BLaER1 treated with 17β-estradiol and CSF1 and Interleukin-3, amounts not matched to agents 10 nM and 100 nM (cell line): Measurements from ENCODE around the gene LIN37.
A peak's percentile ranks its signal among the peaks of the same experiment; 100 is the strongest.
"Not testable (repeated sequence)": the region's sequence is repeated elsewhere in the genome, so short reads cannot be mapped to it uniquely, and the experiment has no call there.

Experiments
- H3K27ac ChIP-seq, 11 experiments: shearing (Covaris generic); formaldehyde crosslinking; 2 replicates each; pipeline ENCODE4 v1.8.1; 2022
- H3K27me3 ChIP-seq, 11 experiments: shearing (Covaris generic); formaldehyde crosslinking; 2 replicates each; pipeline ENCODE4 v1.8.1; 2022
- H3K36me3 ChIP-seq, 11 experiments: shearing (Covaris generic); formaldehyde crosslinking; 2 replicates each; pipeline ENCODE4 v1.8.1; 2022
- H3K4me1 ChIP-seq, 10 experiments: shearing (Covaris generic); formaldehyde crosslinking; 2 replicates each; pipeline ENCODE4 v1.8.1; 2022
- H3K4me2 ChIP-seq, 11 experiments: shearing (Covaris generic); formaldehyde crosslinking; 2 replicates each; pipeline ENCODE4 v1.8.1; 2022
- H3K4me3 ChIP-seq, 10 experiments: shearing (Covaris generic); formaldehyde crosslinking; 2 replicates each; pipeline ENCODE4 v1.8.1; 2022
- H3K9ac ChIP-seq, 11 experiments: shearing (Covaris generic); formaldehyde crosslinking; 2 replicates each; pipeline ENCODE4 v1.8.1; 2022
- H3K9me3 ChIP-seq, 11 experiments: shearing (Covaris generic); formaldehyde crosslinking; replicated peaks in 1 of 11; 2 replicates each; pipeline ENCODE4 v1.8.1; 2022
- H4K20me1 ChIP-seq, 11 experiments: shearing (Covaris generic); formaldehyde crosslinking; 2 replicates each; pipeline ENCODE4 v1.8.1; 2022
- Cebpa-rat ChIP-seq, 11 experiments: shearing (Covaris generic); IDR thresholded peaks; 2 replicates each; pipeline ENCODE4 v1.8.1; 2022

The LIN37 gene

DNA sequence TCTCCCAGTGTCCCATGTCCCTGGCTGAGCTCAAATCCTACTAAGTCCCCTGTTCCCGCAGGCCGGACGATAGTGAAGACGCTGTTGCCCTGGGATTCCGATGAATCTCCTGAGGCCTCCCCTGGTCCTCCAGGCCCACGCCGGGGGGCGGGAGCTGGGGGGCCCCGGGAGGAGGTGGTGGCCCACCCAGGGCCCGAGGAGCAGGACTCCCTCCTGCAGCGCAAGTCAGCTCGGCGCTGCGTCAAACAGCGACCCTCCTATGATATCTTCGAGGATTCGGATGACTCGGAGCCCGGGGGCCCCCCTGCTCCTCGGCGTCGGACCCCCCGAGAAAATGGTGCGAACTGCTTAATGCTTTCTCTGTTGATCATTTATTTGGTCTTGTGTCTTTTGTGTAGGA, 24.7 kb upstream of the LIN37 start:
- Histone ChIP-seq H3K27me3 (no peaks in the 10 kb centered on the region), H3K4me1 (peaks cover 11 to 16% (median 14%) of the 10 kb centered on the region in 10 experiments), H3K27ac (no peak overlapping the region), H3K9ac (peak overlapping the region in 2 of 11 experiments; percentile 8 to 32; a peak in 1 of 22 replicates), H3K36me3 (peaks cover 82 to 94% (median 92%) of the 10 kb centered on the region in 11 experiments), H3K4me2 (no peak overlapping the region), H3K4me3 (no peak overlapping the region), H4K20me1 (peaks cover 52 to 98% (median 92%) of the 10 kb centered on the region in 11 experiments; a peak in 21 of 22 replicates), H3K9me3 (no peaks in the 10 kb centered on the region)
- TF ChIP-seq Cebpa-rat (IDR thresholded peaks at IDR 0.05): no peak

DNA sequence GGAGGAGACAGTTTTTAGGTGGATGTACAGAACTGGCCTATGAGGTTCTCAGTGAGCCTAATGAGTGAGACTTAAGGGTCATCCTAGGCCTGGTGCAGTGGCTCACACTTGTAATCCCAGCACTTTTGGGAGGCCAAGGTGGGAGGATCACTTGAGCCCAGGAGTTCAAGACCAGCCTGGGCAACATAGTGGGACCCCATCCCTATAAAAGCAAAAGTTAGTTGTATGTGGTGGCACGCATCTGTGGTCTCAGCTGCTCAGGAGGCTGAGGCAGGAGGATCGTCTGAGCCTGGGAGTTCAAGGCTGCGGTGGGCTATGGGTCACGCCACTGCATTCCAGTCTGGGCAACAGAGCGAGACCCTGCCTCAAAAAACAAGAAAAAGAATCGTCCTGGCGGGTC, 24.2 kb upstream of the LIN37 start:
- not testable (repeated sequence) for H3K9me3 ChIP-seq, H3K27ac ChIP-seq, H3K4me3 ChIP-seq, H3K27me3 ChIP-seq, H3K4me2 ChIP-seq, H3K9ac ChIP-seq
- peaks cover 86 to 98% (median 96%) of the 10 kb centered on the region in 11 experiments for H3K36me3 ChIP-seq
- peaks cover 6 to 12% (median 10%) of the 10 kb centered on the region in 10 experiments for H3K4me1 ChIP-seq
- peaks cover 47 to 98% (median 92%) of the 10 kb centered on the region in 11 experiments; a peak in 21 of 22 replicates for H4K20me1 ChIP-seq

DNA sequence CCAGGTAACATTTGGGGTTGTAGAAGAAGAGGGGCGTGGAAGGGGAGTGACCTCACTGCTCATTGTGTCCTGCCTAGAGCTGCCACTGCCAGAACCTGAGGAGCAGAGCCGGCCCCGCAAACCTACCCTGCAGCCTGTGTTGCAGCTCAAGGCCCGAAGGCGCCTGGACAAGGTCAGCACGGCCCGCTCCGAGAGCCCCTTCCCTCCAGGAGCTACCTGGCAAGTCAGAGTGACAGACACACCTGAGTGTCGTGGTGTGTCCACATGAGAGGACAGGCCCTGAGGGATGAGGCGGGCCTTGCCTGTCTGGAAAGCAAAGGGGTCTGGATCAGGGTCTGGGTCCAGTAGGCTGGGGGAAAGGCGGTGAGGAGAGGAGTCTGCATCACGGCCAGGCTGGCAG, 23.8 kb upstream of the LIN37 start:
- no peak overlapping the region for H3K9ac ChIP-seq
- no peaks in the 10 kb centered on the region for H3K27me3 ChIP-seq
- H3K4me2 ChIP-seq: no peak overlapping the region
- H3K36me3 ChIP-seq: peaks cover 89 to 98% (median 97%) of the 10 kb centered on the region in 11 experiments
- no peak overlapping the region for H3K27ac ChIP-seq
- H3K4me3 ChIP-seq: no peak overlapping the region
- peaks cover 2 to 7% (median 6%) of the 10 kb centered on the region in 10 experiments; a peak in 19 of 20 replicates for H3K4me1 ChIP-seq
- peaks cover 43 to 98% (median 92%) of the 10 kb centered on the region in 11 experiments; a peak in 21 of 22 replicates for H4K20me1 ChIP-seq
- H3K9me3 ChIP-seq: no peaks in the 10 kb centered on the region
- TF ChIP-seq Cebpa-rat (IDR thresholded peaks at IDR 0.05): no peak

DNA sequence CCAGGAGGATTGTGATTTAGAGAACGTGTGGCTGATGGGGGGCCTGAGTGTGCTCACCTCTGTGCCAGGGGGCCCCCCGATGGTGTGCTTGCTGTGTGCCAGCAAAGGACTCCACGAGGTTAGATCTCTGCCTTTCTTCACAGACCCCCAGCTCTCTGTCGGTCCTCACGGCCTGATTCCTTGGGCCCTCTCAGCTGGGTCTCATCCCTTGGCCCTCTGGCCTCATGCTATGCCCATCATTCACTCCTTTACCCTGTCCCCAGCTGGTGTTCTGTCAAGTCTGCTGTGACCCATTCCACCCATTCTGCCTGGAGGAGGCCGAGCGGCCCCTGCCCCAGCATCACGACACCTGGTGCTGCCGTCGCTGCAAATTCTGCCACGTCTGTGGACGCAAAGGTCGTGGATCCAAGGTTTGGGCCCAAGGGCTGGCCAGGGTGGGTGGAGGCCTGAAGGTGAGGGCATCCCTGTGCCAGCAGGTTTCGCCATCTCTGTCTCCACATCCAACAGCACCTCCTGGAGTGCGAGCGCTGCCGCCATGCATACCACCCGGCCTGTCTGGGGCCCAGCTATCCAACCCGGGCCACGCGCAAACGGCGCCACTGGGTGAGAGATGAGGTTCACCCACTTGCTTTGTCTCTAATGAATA, 23.0 kb upstream of the LIN37 start:
- Histone ChIP-seq H3K27me3 (no peaks in the 10 kb centered on the region), H3K4me3 (no peak overlapping the region), H3K27ac (no peak overlapping the region), H3K4me2 (no peak overlapping the region), H3K4me1 (no peaks in the 10 kb centered on the region; a peak in 2 of 20 replicates), H3K36me3 (peaks cover 90 to 98% (median 97%) of the 10 kb centered on the region in 11 experiments), H3K9me3 (no peaks in the 10 kb centered on the region), H3K9ac (0 out of 22 replicates have a peak overlapping the region, but pooled peaks of 2 of the 11 experiments have one; percentile 4 to 15), H4K20me1 (peaks cover 36 to 98% (median 92%) of the 10 kb centered on the region in 11 experiments; a peak in 21 of 22 replicates)
- no peak for TF ChIP-seq Cebpa-rat (IDR thresholded peaks at IDR 0.05)

DNA sequence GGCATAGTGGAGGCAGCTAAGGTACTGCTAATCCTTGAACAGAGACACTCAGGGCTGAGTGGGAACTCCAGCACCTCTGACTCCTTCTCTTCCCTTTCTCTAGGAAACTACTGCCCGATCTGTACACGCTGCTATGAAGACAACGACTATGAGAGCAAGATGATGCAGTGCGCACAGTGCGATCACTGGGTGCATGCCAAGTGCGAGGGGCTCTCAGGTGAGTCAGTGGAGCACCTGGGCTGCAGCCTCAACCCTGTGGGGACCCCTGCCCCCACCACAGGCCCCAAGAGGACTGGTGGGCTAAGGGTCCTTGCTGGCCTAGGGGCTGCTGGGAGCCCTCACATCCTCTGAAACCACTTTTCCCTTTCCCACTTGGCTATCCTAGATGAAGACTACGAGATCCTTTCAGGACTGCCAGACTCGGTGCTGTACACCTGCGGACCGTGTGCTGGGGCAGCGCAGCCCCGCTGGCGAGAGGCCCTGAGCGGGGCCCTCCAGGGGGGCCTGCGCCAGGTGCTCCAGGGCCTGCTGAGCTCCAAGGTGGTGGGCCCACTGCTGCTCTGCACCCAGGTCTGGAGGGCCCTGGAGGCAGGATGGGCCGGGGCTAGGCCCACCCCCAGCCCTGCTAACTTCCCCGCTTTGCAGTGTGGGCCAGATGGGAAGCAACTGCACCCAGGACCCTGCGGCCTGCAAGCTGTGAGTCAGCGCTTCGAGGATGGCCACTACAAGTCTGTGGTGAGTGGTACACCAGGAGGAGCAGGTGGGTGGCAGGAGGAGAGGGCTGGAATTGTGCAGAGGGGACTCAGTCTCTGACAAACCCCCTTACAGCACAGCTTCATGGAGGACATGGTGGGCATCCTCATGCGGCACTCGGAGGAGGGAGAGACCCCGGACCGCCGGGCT, 21.1 kb upstream of the LIN37 start:
- Histone ChIP-seq H4K20me1 (peaks cover 37 to 100% (median 95%) of the 10 kb centered on the region in 11 experiments; a peak in 21 of 22 replicates), H3K36me3 (peaks cover 100% of the 10 kb centered on the region in 11 experiments)

DNA sequence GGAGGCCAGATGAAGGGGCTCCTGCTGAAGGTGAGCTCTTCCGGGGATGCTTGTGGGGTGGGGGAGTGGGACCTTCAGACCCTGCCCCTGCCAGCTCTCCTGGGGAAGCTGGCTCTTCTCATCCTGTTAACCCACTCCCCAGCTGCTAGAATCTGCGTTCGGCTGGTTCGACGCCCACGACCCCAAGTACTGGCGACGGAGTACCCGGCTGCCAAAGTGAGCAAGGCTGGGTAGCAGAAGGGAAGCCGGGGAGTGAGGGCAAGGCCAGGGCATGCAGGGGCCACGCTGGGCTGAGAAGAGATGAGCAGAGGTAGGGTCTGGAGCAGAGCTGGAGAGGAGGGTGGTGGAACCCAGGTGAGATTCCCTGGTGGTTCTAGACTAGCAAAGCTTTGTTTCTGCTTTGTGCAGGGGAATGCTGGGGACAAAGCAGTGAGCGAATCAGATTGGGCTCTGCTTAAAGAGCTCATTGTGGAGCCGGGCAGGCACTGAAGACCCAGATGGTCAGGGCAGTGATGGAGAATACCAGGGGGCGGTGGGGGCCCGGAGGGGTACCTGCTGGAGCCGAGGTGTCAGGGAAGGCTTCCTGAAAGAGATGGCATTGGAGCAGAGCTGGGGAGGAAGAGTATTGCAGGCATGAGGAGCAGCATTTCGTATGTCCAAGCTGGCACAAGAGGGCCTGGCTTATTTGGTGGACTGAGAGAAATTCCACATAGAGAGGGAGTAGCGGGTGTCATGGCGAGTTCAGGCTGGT, 20.2 kb upstream of the LIN37 start:
- Histone ChIP-seq H3K36me3 (peaks cover 98 to 99% (median 99%) of the 10 kb centered on the region in 11 experiments), H3K9ac (no peak overlapping the region), H3K4me1 (no peaks in the 10 kb centered on the region), H4K20me1 (peaks cover 35 to 99% (median 92%) of the 10 kb centered on the region in 11 experiments; a peak in 21 of 22 replicates), H3K4me3 (no peak overlapping the region), H3K27ac (no peak overlapping the region), H3K4me2 (no peak overlapping the region), H3K9me3 (no peaks in the 10 kb centered on the region), H3K27me3 (no peaks in the 10 kb centered on the region)
- no peak for TF ChIP-seq Cebpa-rat (IDR thresholded peaks at IDR 0.05)

More for the DNA sequence above, 21.1 kb upstream of the LIN37 start:
- 0 out of 22 replicates have a peak overlapping the region, but pooled peaks of 1 of the 11 experiments have one; percentile 11 for H3K9ac ChIP-seq
- no peaks in the 10 kb centered on the region for H3K9me3 ChIP-seq
- no peak overlapping the region for H3K4me3 ChIP-seq
- no peak overlapping the region for H3K4me2 ChIP-seq
- no peak overlapping the region for H3K27ac ChIP-seq
- no peaks in the 10 kb centered on the region for H3K27me3 ChIP-seq
- no peaks in the 10 kb centered on the region for H3K4me1 ChIP-seq
- no peak for TF ChIP-seq Cebpa-rat (IDR thresholded peaks at IDR 0.05)

DNA sequence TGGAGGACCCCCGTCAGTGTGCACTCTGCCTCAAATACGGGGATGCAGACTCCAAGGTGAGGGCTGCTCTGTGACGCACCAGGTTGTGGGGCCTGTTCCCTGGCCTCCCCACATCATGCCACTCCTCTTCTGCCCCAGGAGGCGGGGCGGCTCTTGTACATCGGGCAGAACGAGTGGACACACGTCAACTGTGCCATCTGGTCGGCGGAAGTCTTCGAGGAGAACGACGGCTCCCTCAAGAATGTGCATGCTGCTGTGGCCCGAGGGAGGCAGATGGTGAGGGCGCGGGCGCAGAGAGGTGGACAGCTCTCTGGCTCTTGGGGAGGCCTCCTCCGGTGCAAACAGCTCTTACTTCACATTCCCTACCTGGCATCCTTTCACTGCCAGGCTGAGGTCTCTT, 19.4 kb upstream of the LIN37 start:
- H3K9ac ChIP-seq: no peak overlapping the region
- H3K27me3 ChIP-seq: no peaks in the 10 kb centered on the region
- H3K4me1 ChIP-seq: peaks cover 0 to 6% (median 0%) of the 10 kb centered on the region in 10 experiments; a peak in 2 of 20 replicates
- H3K4me3 ChIP-seq: no peak overlapping the region
- no peaks in the 10 kb centered on the region for H3K9me3 ChIP-seq
- peaks cover 97 to 99% (median 98%) of the 10 kb centered on the region in 11 experiments for H3K36me3 ChIP-seq
- peaks cover 26 to 98% (median 91%) of the 10 kb centered on the region in 11 experiments; a peak in 21 of 22 replicates for H4K20me1 ChIP-seq
- H3K27ac ChIP-seq: no peak overlapping the region
- TF ChIP-seq Cebpa-rat (IDR thresholded peaks at IDR 0.05): no peak
- no peak overlapping the region for H3K4me2 ChIP-seq

DNA sequence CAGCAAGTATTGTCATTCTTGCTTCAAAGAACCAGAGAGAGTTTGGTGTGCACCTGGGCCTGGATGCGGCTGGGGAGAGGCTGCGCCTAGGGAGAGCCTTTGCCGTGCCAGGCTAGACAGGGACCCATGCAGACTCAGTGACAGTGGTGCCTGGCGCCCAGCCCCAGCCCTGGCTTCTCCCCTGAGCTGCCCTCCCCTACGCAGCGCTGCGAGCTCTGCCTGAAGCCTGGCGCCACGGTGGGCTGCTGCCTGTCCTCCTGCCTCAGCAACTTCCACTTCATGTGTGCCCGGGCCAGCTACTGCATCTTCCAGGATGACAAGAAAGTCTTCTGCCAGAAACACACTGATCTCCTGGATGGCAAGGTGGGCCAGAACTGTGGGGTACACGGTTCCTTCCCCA, 18.6 kb upstream of the LIN37 start:
- no peak overlapping the region for H3K4me2 ChIP-seq
- H3K4me3 ChIP-seq: no peak overlapping the region
- H3K36me3 ChIP-seq: peaks cover 97 to 99% (median 98%) of the 10 kb centered on the region in 11 experiments
- H3K9me3 ChIP-seq: no peaks in the 10 kb centered on the region
- no peaks in the 10 kb centered on the region for H3K27me3 ChIP-seq
- no peak overlapping the region for H3K9ac ChIP-seq
- H4K20me1 ChIP-seq: peaks cover 29 to 98% (median 91%) of the 10 kb centered on the region in 11 experiments; a peak in 21 of 22 replicates
- H3K4me1 ChIP-seq: peaks cover 0 to 7% (median 0%) of the 10 kb centered on the region in 10 experiments; a peak in 2 of 20 replicates
- H3K27ac ChIP-seq: no peak overlapping the region; a peak in 1 of 22 replicates
- no peak for TF ChIP-seq Cebpa-rat (IDR thresholded peaks at IDR 0.05)
